ENCODE data around the gene SLC37A3.
"Not testable (repeated sequence)": the region's sequence is repeated elsewhere in the genome, so short reads cannot be mapped to it uniquely, and the experiment has no call there.

Gene SLC37A3

DNA sequence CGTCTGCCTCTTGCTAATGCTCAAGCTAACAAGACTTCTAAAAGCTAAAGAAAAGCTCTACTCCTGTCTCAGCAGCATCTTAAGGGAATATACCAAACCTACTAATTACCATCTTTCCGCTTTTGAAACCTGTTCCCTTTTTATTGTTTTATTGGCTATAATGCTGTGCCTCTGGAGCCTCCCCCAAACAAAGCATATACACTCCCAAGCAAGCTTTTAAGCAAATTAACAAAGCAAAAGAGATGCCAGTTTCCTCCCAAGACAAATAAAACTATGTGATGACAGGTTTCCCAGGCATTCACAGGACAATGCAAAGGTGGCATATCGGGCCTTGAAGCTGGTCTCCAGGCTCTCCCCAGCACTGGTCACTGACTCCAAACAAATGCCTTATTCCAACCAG lies 52.9 kb downstream of the SLC37A3 start:
- DNase-seq: no peak

DNA sequence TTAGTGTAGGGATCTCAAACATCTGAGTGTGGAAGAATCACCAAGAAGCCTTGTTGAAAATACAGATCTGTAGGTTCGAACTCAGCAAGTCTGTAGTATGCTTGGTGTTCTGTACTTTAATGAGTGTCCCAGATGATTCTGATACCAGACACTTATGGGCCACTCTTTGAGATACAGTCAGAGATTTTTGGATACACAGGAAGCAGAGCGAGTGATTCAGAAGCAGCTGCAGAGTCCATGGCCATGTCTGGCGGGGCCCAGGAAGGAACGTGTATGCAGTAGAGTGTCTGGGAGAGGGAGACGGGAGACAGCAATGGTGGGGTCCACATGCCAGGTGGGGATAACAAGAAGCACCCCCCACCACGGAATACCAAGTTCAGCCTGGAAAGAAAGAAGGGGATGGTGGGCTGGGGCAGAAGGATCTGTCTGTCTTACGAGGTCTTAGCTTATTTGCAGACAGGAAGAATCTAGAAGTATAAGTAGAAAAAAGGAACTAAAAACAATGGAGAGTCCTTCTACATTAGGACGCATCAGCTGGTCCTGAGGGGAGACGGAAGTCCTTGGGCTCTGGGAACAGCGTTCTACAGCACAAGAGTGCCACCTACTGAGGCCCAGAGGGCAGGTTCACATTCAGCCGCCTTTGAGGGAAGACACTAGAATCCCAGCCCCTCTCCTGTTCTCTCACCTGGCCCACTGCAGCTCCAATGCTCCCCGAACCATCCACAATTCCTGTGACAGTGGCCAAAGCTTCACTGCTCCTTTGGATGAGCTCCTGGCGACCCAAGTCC lies 55.4 kb downstream of the SLC37A3 start:
- DNase-seq: peak; percentile 19 to 60

DNA sequence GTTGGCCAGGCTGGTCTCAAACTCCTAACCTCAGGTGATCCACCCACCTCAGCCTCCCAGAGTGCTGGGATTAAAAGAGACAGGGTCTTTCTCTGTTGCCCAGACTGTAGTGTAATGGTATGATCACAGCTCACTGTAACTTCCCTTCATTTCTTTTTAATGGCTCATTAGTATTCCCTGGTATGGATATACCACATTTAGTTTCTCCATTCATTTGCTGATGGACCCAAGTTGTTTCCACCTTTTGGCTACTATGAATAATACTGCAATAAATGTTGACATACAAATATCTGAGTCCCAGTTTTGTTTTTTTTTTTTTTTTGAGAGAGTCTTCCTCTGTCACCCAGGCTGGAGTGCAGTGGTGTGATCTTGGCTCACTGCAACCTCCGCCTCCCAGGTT lies 59.4 kb downstream of the SLC37A3 start:
- DNase-seq: not testable (repeated sequence)

DNA sequence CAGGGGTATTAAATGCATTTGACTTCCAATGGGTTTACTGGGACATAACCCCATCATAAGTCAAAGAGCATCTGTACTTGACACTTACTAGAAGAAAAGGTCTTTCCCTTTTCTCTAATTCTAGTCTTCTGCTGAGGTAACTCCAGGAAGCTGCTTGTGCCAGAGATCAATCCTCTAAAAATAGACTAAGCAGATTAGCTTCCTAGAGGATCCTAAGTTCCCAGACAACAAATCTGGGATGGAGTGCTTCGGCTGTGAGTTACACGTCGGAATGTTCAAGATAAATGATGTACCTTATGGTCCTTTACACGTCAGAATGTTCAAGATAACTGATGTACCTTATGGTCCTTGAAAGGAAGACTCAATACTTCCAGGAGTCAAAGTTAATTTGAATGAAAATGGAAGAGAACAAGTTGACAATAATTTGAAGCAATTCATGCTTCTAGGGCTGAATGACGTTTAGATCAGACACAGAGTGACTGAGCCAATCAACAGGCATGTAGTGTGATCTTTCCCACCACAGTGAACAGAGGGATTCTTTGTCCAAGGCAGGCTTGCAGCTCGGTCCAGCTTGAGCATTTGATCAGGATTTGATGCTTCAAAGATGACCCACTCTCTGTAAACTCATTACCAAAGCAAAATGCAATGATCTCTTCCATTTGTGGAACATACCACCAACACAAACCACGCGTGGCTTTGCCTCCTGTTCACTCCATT lies 63.8 kb downstream of the SLC37A3 start:
- DNase-seq: no peak

DNA sequence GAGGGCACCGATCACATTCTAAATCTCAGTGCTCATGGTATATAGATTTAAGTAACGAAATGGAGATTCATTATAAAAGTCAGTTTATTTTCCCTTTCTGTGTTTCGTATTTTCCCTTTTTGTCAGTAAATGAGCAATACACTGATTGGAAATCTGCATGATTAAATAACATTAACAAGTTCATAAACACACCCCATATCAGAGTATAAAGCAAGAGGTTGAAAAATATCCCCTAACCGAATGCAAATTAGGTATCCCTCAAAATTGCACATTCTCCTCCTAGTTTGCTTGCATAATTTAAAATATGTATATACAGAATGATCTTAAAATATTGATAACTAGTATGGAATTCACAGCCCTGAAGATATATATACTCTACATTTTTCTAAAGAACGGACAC lies 64.6 kb downstream of the SLC37A3 start:
- no peak for DNase-seq

DNA sequence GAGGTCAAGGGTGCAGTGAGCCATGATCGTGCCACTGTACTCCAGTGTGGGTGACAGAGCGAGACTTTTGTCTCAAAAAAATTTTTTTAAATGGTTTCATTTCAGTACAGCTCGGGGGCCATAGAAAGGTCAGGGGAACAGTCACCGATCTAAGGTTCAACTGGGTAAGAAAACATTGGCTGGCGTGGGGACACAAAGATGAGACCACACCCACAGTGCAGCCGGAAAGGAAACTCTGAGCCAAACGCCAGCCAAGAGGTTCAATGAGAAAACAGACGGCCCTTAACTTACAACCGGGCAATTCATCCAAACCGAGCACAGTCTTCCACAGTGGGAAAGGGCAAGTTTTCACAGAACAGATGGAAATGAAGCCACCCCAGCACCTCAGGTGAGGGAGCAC lies 65.1 kb downstream of the SLC37A3 start:
- no peak for DNase-seq

DNA sequence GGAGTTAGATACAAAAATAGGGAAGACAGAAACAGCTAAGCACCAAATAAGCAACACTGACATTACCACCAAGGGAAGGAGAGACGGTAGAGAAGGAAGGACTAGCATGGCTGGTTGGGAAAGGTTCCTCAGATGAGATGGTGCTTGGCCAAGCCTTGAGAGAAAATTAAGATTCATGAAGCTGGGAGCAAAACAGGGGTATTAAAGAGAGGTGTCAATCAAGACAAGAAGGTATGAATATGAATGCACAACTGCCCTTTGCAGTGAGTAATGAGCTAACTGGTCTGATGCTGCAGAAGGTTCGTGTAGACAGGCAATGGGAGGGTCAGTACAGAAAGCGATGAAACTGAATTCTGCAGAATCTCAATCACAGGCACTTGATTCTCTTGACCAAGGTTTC lies 67.7 kb downstream of the SLC37A3 start:
- DNase-seq: no peak

DNA sequence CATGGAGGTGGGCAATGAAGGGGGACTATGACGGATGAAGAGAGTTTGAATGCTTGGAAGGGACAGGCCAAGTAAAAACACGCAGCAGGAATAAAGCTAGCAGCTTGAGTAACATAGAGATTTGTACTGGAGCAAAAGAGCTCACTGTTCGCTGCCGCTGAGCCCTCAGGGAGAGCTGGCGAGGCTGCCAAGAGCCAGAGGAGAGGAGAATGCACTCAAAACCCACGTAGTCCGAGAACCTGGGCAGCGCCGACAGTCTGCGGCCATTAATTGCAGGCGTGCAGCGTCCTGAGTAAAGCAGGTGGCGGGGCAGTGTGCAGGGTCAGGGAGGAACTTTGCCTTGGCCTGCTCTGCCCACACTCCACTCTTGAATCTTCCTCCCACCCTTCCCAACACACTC lies 68.2 kb downstream of the SLC37A3 start:
- no peak for DNase-seq

DNA sequence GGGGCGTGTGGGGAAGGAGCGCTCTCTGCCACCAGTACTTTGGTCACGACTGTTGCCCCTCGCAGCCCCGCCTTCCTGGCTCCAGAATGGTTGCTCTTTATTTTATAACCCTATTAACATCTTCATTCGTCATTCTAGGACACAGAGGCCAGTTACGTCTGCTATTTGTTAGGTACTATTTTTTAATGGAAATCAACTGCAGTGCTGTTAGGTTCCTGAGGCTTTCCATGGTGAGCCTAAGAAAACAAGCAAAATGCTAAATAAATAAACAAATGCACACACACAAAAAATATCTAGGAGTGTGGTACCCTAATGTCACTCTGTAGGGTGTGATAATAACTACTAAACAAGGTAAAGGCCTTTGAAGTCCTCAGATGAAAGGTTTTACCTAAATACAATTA lies 71.1 kb downstream of the SLC37A3 start:
- no peak for DNase-seq

DNA sequence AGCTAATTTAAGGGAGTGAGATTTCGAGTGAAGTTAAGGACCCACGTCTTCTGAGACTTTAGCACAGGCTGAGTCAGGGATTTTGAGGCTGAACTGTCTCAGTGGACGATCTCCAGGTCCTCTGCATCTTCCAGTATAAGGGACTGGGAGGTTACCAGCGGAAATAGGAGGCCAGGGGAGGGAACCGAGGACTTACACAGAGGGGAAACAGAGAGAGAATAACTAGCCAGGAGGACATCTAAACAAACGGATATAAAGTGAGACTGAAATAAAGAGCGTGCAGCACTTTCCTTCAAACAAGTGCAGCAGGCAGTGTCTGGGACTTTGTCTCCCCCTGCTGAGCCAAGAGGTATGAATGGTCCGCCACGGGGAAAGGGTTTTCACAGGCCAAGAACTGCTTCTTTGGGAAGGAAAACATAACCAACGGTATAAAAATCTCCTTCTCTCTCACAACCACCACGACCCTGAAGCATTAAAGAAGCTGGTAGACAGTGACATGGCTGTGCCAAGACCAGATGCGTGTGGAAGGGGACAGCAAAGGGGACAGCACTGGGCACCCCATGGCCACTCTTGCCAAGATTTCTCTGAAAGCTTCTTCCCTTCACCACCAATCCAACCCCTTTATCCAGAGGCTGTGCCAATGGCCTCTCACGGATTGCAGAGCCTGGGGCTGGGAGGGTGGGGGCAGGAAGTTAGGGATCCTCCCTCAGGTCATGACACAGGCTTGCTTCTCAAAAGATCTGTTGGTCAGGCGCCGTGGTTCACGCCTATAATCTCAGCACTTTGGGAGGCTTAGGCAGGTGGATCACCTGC lies 72.0 kb downstream of the SLC37A3 start:
- DNase-seq: peak in 1 of 2 experiments; percentile 76

DNA sequence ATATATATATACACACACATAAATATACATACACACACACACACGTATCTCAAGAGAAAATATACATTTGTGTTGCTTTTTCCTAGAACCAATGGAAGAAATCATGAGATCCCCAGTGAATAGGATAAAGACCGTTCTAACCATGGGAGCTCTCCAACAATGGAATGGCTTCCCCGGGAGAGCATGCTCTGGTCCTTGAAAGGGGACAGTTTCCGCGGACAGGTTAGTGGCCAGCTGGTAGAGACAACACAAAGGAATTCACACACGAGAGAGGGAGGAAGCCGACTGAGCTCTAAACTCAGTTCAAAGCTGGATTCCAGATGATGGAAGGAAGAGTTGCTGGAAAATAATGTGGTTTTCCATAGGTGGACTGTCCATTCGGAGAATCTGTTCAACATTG lies 72.7 kb downstream of the SLC37A3 start:
- DNase-seq: no peak

DNA sequence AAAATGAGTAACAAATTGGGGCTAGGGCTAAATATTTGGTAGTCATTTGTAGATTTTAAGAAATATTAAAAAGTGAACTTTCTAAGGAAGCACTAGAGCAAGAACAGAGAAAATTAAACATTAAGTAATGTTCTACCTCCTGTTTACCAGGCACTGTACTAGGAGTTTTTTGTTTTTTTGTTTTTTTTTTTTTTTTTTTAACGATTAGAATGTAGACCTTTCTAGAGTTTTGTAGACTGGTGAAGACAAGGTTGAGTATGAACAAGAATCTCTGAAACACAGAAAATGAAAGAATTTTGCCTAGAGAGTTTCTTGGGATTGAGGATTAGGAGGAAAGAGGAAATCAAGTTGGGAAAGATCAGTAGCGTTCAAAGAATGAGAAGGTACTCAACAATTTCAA lies 73.6 kb downstream of the SLC37A3 start:
- no peak for DNase-seq

DNA sequence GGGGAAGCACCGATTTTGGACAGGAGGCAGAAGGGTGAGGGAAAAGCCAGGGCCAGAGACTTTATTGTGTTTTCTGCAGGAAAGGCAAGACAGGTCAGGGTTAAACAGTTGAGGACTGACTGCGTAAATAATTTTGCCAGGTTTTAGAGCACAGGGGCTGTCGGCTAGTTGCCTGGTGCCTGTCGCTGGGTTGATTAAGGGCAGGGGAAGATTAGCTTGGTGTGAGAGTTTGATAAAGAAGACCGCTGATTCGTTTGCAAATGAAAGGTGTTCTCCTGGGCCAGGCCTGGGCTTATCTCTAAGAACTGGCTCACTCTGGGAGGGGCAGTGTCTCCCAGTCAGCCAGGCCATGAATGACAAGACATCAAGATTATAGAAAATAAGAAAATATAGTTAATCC lies 75.6 kb downstream of the SLC37A3 start:
- DNase-seq: no peak

DNA sequence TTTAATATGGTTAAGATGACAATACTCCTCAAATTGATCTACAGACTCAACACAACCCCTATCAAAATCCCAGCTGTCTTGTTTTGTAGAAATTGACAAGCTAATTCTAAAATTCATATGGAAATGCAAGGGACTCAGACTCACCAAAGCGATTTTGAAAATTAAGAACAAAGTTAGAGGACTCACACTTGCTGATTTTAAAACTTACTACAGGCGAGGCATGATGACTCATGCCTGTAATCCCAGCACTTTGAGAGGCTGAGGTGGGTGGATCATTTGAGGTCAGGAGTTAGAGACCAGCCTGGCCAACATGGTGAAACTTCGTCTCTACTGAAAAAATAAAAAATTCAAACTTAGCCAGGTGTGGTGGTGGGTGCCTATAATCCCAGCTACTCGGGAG lies 78.3 kb downstream of the SLC37A3 start:
- DNase-seq: not testable (repeated sequence)

DNA sequence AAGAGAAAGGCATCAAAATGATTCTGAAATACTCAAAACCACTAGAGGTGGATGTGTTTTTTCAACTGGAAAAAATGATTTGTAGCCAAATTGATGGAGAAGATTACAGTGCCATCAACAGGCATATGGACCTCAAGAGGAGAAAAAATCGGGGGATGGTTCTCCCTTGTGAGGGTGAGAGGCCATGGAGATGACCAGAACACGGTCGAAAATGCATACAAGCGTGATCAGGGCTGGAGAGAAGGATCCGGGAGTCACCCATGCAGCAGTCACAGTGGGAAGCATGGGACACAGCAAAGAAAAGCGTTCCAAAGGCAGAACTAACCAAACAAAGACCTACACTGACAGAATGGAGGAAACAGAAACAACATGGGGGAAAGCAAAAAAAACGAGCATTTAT lies 80.3 kb downstream of the SLC37A3 start:
- DNase-seq: no peak

DNA sequence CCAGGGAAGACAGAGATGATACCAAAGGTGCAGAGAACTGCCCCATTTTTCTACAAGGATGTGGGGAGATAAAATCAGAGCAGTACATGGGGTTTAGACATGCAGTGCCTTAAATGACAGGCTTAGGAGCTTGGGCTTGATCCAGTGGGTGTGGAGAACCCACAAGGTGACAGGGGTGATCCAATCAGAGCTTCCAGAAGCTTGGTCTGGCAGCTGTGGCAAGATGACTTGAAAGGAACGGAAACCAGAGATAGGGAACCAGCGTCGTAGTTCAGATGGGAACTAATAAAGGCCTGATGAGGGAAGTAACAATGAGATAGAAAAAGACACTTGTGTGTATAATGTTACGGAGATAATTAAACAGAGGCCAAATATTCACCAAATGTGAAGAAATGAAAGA lies 80.7 kb downstream of the SLC37A3 start:
- no peak for DNase-seq

DNA sequence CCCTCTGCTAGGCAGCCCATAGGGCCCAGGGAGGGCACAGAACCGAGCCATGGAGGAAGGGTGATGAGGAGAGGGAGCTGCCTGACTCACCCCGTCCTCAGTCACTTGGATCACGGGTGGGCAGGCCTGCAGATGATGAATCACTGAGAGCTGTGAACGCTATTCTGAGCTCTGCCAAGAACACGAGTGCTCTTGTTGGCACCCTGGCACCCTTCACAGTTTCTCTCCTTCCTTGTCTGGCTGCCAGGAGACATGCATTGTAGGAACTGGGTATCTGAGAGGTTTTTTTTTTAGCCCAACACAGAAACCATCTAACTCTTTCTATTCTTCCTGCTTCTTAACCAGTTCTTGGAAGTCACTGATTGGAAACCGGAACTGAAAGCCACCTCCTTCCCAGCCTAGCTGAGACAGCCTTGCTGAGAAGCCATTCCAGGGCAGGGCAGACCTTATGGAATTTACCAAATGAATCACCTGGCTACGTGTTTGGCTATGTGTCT lies 82.1 kb downstream of the SLC37A3 start:
- no peak for DNase-seq

DNA sequence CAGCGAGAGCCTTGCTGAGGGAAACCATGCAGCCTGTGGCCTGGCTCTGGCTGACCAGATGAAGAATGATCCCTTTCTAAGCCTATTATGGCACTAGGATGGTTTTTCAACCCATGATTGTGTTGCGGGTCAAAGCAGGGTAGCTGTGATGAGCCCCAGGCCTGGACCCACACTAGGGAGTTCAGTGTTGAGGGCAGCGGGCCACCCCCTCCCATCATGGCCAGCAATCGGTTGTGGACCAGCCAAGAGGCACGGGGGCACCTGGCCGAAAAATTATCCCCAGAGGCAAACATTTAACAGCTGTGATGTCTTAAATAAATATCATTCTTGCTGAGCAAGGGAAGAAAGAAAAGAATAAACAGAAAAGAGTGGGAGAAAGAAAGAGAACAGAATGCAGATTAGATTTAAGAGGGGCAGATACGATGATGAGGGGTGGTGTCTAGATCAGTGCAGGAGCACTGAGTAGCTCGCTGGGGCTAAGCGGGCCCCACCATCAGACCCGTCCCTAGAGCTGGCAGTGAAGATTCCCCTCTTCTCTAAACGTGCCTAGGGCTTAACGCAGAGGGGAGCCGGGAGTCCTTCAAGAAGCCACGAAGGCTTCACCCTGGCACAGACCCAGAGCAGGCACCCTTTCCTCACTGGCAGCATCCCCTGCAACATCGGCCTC lies 82.7 kb downstream of the SLC37A3 start:
- no peak for DNase-seq

DNA sequence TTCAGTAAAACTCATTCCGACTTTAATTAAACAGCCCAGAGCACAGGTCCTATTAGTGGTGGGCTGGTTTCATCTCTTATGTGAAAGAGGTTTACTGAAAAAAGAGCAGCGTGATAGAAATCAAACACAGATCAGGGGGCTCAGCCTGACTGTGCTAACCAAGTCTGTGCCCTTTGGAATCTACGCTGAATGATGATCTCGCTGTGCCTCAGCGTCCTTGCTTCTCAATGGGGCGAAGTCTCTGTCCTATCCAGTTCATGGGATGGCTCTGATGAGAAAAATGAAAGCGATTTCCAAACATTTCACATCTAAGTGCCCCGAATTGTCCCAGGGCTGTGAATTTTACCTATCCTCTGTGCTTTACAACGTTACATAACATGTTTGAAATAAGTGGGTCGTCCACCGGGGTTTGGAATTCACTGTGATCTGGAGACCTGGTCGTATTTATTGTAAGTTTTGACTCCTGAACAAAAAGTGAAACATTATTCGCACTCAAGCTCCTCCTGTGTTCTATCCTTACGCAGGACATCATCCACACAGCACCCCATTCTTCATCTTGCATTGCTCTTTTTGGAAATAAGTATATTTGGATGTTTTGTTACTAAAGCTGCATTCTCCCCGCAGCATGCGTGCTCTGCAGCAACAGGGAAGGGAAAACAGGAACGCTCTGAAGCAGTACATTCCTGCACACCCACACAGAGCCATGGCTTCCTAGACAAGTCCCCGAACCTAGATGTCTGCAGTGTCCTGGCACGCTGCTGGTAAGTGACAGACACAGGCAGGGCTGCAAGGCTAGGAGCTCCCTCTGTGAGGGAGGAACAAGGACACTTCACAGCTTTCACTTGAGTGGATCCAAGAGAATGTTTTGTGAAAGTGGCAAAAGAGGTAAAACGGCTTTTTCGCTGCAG lies 83.5 kb downstream of the SLC37A3 start:
- DNase-seq: no peak

DNA sequence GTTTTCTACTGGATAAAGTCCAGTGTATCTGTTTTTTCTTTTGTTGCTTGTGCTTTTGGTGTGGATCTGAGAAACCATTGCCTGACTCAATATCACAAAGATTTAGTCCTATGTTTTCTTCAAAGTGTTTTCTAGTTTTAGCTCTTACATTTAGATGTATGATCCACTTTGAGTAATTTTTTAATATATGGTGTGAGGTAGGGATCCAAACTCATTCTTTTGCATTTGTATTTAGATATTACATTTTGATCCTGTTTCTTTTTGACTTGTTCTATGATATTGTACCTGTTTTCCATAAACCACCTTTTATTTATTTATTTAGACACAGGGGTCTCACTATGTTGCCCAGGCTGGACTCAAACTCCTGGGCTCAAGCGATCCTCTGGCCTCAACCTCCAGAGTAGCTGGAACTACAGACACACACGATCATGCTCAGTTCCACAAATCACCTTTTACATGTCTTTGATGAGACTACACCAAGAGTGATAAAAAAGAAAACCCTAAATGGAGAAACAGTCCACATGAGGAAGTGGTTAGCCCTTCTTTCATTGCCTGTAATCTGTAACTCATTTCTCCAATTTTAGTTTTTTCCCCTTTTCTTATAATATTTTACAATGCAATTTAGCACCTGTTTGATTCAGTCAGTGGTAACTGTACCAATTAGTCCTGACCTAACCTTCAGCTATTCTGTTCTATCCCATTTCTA lies 86.0 kb downstream of the SLC37A3 start:
- no peak for DNase-seq

DNA sequence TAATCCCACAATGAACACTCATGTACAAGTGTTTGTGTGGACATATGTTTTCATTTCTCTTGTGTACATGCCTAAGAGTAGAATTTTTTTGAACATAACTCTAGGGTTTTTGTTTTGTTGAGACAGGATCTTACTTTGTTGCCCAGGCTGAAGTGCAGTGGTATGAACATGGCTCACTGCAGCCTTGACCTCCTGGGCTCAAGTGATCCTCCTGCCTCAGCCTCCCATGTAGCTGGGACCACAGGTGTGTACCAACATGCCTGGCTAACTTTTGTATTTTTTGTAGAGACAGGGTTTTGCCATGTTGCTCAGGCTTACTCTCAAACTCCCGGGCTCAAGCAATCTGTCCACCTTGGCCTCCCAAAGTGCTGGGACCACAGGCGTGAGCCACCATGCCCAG lies 87.2 kb downstream of the SLC37A3 start:
- DNase-seq: not testable (repeated sequence)

Data from NCI-H526 (cell line).